ENCODE measurements around the gene PSMC1. TPM values are rescaled to one million over a fixed set of nuclear protein-coding genes. Genes with fewer than 3 reads are reported as not detected.
"Not testable (repeated sequence)": the region's sequence is repeated elsewhere in the genome, so short reads cannot be mapped to it uniquely, and the experiment has no call there.

Gene PSMC1
- 100 to 1,000 TPM; 110 to 148 (median 136) TPM for polyA plus RNA-seq (ENCODE audit: insufficient read length in 3 of 3)
- long read RNA-seq, donor 1, full-length matches to known transcripts: 33 of 42 reads
- long read RNA-seq, donor 1, partial matches to known transcripts: 9 of 42 reads
- long read RNA-seq, donor 1, other reads (novel, unspliced or antisense): 0 of 42 reads
- long read RNA-seq, donor 2, full-length matches to known transcripts: 23 of 40 reads
- long read RNA-seq, donor 2, partial matches to known transcripts: 17 of 40 reads
- long read RNA-seq, donor 2, other reads (novel, unspliced or antisense): 0 of 40 reads
- long read RNA-seq, donor 3, full-length matches to known transcripts: 48 of 85 reads
- long read RNA-seq, donor 3, partial matches to known transcripts: 37 of 85 reads
- long read RNA-seq, donor 3, other reads (novel, unspliced or antisense): 0 of 85 reads
- long read RNA-seq, donor 4, full-length matches to known transcripts: 29 of 42 reads
- long read RNA-seq, donor 4, partial matches to known transcripts: 13 of 42 reads
- long read RNA-seq, donor 4, other reads (novel, unspliced or antisense): 0 of 42 reads
- long read RNA-seq, donor 5: 0 reads
- long read RNA-seq, donor 6, full-length matches to known transcripts: 33 of 86 reads
- long read RNA-seq, donor 6, partial matches to known transcripts: 53 of 86 reads
- long read RNA-seq, donor 6, other reads (novel, unspliced or antisense): 0 of 86 reads
- long read RNA-seq, donor 7, full-length matches to known transcripts: 39 of 77 reads
- long read RNA-seq, donor 7, partial matches to known transcripts: 33 of 77 reads
- long read RNA-seq, donor 7, other reads (novel, unspliced or antisense): 5 of 77 reads
- long read RNA-seq, donor 8: 0 reads
- long read RNA-seq, donor 9, full-length matches to known transcripts: 17 of 34 reads
- long read RNA-seq, donor 9, partial matches to known transcripts: 17 of 34 reads
- long read RNA-seq, donor 9, other reads (novel, unspliced or antisense): 0 of 34 reads
- long read RNA-seq, donor 10, full-length matches to known transcripts: 29 of 59 reads
- long read RNA-seq, donor 10, partial matches to known transcripts: 24 of 59 reads
- long read RNA-seq, donor 10, other reads (novel, unspliced or antisense): 6 of 59 reads
- long read RNA-seq, donor 11, full-length matches to known transcripts: 18 of 33 reads
- long read RNA-seq, donor 11, partial matches to known transcripts: 15 of 33 reads
- long read RNA-seq, donor 11, other reads (novel, unspliced or antisense): 0 of 33 reads
- long read RNA-seq, donor 12, full-length matches to known transcripts: 12 of 23 reads
- long read RNA-seq, donor 12, partial matches to known transcripts: 11 of 23 reads
- long read RNA-seq, donor 12, other reads (novel, unspliced or antisense): 0 of 23 reads
- long read RNA-seq, donor 13: 0 reads
- long read RNA-seq, donor 14, full-length matches to known transcripts: 24 of 44 reads
- long read RNA-seq, donor 14, partial matches to known transcripts: 20 of 44 reads
- long read RNA-seq, donor 14, other reads (novel, unspliced or antisense): 0 of 44 reads
- long read RNA-seq, donor 15, full-length matches to known transcripts: 12 of 12 reads
- long read RNA-seq, donor 15, partial matches to known transcripts: 0 of 12 reads
- long read RNA-seq, donor 15, other reads (novel, unspliced or antisense): 0 of 12 reads
- long read RNA-seq, donor 16, full-length matches to known transcripts: 77 of 146 reads
- long read RNA-seq, donor 16, partial matches to known transcripts: 69 of 146 reads
- long read RNA-seq, donor 16, other reads (novel, unspliced or antisense): 0 of 146 reads

- peak; percentile 82 to 95 (median 90) for DNase-seq (ENCODE audit: extremely low read depth in 1 of 11, low read depth in 9 of 11, low spot score in 4 of 11)
Observed at GRCh38 chr14:90256354-90257131, at the start of gene PSMC1. Gene PSMC1, plus strand, starts transcription at chr14:90256553. Its CDS starts 45 bp downstream, at chr14:90256598.

- no peak for DNase-seq (ENCODE audit: extremely low read depth in 1 of 11, low read depth in 9 of 11, low spot score in 4 of 11)
Observed at GRCh38 chr14:90213099-90213748, 43.1 kb upstream of the PSMC1 start.

- no peak for DNase-seq (ENCODE audit: extremely low read depth in 1 of 11, low read depth in 9 of 11, low spot score in 4 of 11)
Observed at GRCh38 chr14:90228478-90228877, 27.9 kb upstream of the PSMC1 start.

GRCh38 chr14:90229942-90230341, 26.4 kb upstream of the PSMC1 start:
- DNase-seq (ENCODE audit: extremely low read depth in 1 of 11, low read depth in 9 of 11, low spot score in 4 of 11): not testable (repeated sequence)

- peak in 8 of 11 donors; percentile 13 to 42 (median 29) for DNase-seq (ENCODE audit: extremely low read depth in 1 of 11, low read depth in 9 of 11, low spot score in 4 of 11)
Observed at GRCh38 chr14:90235179-90235976, 21.0 kb upstream of the PSMC1 start.

GRCh38 chr14:90239139-90239538, 17.2 kb upstream of the PSMC1 start:
- no peak for DNase-seq (ENCODE audit: extremely low read depth in 1 of 11, low read depth in 9 of 11, low spot score in 4 of 11)

GRCh38 chr14:90242444-90242843, 13.9 kb upstream of the PSMC1 start:
- no peak for DNase-seq (ENCODE audit: extremely low read depth in 1 of 11, low read depth in 9 of 11, low spot score in 4 of 11)

- DNase-seq (ENCODE audit: extremely low read depth in 1 of 11, low read depth in 9 of 11, low spot score in 4 of 11): no peak
Observed at GRCh38 chr14:90246936-90247335, 9.4 kb upstream of the PSMC1 start.

GRCh38 chr14:90247441-90247840, 8.9 kb upstream of the PSMC1 start:
- DNase-seq (ENCODE audit: extremely low read depth in 1 of 11, low read depth in 9 of 11, low spot score in 4 of 11): not testable (repeated sequence)

GRCh38 chr14:90248594-90248993, 7.8 kb upstream of the PSMC1 start:
- DNase-seq (ENCODE audit: extremely low read depth in 1 of 11, low read depth in 9 of 11, low spot score in 4 of 11): no peak

- no peak for DNase-seq (ENCODE audit: extremely low read depth in 1 of 11, low read depth in 9 of 11, low spot score in 4 of 11)
Observed at GRCh38 chr14:90253826-90254225, 2.5 kb upstream of the PSMC1 start.

- no peak for DNase-seq (ENCODE audit: extremely low read depth in 1 of 11, low read depth in 9 of 11, low spot score in 4 of 11)
Observed at GRCh38 chr14:90255871-90256270, 482 bp upstream of the PSMC1 start.

- DNase-seq (ENCODE audit: extremely low read depth in 1 of 11, low read depth in 9 of 11, low spot score in 4 of 11): no peak
Observed at GRCh38 chr14:90263748-90264449, 7.5 kb downstream of the PSMC1 start.

- no peak for DNase-seq (ENCODE audit: extremely low read depth in 1 of 11, low read depth in 9 of 11, low spot score in 4 of 11)
Observed at GRCh38 chr14:90266441-90267154, 10.2 kb downstream of the PSMC1 start.

GRCh38 chr14:90268420-90268819, 12.1 kb downstream of the PSMC1 start:
- DNase-seq (ENCODE audit: extremely low read depth in 1 of 11, low read depth in 9 of 11, low spot score in 4 of 11): no peak
